Stimulated activated CD8-positive, alpha-beta memory T cell treated with anti-CD3 and anti-CD28 coated beads, Interleukin-12 subunit alpha, Interleukin-12 subunit beta, amount 100 ng/mL, for 1 hour (primary cell): Measurements from ENCODE around the gene ESD.
"Not testable (repeated sequence)": the region's sequence is repeated elsewhere in the genome, so short reads cannot be mapped to it uniquely, and the experiment has no call there.

Experiments used
- DNase-seq: peaks from one replicate; pipeline ENCODE4 v3.0.0-alpha.2; 2020; ENCODE audit warnings: low read depth

The ESD gene, protein sequence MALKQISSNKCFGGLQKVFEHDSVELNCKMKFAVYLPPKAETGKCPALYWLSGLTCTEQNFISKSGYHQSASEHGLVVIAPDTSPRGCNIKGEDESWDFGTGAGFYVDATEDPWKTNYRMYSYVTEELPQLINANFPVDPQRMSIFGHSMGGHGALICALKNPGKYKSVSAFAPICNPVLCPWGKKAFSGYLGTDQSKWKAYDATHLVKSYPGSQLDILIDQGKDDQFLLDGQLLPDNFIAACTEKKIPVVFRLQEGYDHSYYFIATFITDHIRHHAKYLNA

DNA sequence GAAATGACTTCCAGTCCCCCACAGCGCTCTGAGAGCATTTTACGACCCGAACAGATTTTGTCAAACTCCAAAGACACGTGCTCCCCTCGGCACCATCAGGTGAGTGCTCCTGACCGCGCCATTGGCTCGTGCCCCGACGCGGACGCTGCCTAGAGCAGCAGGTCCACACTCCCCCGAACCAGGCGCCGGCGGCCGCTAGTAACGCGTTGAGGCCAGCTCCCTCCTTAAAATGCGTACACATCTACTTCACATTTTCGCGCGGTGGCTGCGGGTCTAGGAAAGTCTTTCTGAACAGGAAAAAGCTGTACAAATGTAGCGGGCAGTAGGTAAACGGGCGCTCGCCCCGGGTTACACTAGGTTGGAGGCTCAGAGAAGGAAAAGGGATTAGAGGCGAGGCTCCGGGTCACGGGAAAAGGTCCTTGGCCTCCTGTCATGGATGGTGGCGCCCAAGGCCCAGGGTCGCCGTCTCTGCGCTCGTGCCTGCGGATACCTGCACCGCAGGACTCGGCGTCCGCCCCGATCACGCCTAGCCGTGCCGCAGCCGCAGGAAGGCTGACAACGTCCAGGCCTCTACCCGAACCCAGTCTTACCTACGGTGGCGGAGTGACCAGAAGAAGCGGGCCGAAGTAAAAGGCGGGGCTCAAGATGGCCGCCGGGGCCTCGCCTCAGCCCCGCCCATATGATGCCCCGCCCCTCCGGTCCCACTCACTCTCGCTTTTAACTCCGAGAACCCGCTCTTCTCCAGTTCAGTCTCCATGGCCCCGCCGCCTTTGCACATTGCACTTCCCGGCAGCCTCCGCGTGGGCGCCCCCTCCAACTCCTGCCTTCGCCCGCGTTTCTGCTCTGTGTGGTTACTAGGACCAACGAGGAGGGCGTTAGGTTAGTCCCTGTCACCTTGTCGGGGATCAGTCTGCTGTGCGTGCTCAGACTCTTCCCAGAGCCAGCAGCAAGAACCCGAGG lies at the start of gene ESD:
ESD (minus strand) TSS at position 647 of the 960 bp plus-strand sequence. CDS start 5,748 bp downstream, outside the sequence.
- DNase-seq: peak; percentile 81

DNA sequence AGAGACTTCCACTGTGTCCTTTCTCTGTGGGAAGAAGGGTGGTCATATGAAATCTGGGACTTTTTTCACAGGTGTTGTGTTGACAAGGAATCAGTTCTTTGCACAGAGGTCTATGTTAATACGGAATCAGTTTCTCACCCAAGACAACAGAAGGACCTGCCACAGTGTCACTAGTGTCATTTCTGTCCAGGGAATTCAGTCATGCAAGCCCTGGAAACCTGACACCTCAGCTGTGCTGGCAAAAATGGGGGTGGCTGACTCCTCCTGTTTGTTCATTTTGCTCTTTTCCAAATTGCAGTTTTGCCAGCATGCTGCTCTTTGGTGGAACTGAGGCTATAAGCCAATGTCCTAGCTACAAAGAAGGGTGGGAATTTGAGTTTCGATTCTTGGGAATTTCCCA lies 49.8 kb upstream of the ESD start:
- no peak for DNase-seq

DNA sequence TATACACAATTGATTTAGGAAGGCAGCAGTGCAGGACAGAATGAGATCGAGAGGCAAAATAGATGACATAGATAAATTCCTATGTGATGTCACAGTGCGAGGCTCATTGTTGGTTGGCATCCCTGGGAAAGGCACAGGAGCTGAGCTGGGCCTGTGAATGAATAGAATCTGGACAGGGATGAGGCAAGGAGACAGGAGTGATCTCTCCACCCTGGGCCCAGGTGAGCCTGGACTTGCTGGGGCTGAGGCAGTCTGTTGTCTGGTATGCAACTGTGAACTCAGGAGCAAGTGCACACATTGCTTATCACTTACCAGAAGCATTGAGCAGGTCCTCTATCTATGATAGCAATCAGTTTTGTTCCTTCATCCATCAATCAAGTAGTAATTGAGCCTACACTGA lies 48.2 kb upstream of the ESD start:
- DNase-seq: no peak

DNA sequence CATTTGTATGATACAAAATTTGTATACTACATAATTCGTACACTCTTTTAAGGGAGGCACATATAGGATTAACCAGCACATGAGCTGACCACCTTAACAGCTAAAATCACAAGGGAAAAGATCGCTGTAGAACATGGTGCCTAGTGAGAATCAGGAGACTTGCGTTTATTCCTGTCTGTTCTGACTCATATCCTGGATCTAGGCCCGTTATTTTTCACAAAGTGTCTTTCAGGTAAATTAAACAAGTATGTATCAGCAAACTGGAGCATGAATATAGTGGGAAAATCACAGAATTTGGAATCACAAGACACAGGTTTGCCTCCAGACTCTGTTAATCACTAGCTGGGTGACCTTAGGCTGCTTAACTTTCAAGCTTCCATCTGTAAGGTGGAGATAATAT lies 47.5 kb upstream of the ESD start:
- no peak for DNase-seq

DNA sequence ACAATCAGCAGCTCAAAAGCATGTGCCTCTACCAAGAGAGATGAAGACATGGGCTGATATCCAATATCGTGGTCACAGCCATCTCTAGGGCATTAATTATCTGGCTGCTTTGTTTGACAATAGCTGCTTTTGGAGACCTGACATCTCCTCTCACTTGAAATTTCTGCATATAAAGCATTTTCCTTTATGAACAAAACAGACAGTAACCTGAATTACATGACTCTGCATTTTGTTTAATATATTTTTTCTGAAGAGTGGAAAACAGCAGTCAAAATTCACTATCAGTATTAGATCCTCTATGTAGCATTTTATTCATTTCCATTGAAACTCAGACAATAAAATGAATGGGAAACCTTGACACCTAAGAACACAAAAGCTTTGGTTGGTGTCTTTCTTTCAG lies 42.4 kb upstream of the ESD start:
- no peak for DNase-seq

DNA sequence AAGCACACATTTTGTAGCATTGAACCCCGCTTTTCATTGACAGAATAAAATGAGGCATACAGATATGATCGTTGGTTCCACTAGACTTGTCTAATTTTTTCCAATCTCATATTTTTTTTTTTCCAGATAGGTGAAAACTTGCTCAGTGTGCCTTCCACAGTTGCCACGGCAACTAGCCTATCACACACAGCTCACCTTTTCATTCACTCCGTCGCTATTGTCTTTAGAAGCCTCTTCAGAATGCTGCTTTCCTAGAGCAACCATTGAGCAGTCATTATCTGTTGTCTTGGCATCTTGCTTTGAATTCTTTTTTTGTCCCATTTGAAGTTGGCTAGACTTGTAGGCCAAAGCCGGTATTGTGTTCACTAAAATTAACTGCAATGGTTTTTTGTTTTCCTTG lies 37.7 kb upstream of the ESD start:
- no peak for DNase-seq

DNA sequence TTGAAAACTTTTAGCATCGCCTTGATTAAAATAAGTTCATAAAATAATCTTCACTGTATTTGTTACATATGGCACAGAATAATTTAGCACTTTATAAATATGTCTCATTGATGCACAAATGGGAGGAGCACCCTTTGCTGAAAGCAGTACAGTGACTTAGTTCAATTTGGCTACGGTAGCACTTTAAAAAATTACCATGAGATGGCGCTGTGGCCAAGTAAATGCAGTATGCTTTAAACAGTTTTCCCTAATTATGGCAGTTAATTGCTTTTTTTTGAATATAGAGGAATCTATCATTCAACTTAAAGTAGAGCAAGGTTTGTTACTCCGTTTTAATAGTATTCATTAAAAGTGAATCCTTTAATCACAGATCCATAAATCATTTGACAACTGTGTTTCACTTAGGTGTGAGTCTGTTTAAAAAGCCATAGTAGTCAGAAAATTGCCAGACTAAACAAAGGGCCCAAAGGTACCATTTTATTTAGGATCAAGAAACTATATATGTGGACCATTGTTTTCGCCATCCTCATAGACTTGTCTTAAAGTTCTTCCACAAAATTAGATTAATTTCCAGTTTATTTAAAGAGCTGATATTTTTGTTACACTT lies 34.7 kb upstream of the ESD start:
- DNase-seq: peak; percentile 10

DNA sequence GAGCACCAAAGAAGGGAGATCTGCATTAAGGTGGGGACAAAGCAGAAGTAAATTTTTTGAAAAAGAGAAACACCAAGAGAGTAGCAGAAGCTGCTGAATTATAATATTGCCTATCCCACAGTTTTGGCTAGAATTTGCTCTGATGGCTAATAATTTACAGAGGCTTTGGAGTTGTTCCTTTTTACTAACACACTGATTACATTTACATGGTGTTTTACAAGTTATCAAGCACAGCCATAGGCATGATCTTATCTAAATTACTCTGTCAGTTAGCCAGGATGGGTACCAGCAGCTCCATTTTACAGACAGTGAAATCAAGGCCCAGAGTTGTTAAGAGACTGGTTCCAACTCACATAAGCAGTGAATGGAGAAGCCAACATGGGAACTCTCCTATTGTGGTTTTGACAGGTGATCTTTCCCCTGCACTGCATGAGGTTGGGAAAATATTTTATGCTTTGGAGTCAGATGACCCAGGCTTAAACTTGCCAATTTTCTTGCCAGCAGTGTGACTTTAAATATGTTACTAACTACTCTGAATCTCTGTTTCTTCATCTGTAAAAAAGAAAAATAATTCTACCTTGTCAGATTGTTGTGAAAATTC lies 33.5 kb upstream of the ESD start:
- no peak for DNase-seq

DNA sequence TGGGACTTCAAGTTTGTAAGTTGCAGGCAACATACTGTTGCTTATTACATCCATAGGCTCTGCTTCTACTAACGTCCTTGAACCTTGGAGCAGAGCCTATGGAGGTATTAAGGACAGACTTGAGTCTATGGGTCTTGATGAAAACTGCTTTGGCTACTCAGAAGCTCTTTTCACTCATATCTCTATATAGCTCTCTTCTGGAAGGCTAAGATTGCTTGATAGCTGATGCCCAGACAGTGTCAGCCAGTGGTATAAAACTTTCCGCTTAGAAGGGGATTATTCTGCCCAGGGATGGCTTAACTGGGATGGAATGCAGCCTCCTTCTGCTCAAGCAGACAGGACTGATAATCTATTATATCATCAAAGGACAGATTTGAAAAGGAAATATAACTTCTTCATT lies 25.6 kb upstream of the ESD start:
- DNase-seq: no peak

DNA sequence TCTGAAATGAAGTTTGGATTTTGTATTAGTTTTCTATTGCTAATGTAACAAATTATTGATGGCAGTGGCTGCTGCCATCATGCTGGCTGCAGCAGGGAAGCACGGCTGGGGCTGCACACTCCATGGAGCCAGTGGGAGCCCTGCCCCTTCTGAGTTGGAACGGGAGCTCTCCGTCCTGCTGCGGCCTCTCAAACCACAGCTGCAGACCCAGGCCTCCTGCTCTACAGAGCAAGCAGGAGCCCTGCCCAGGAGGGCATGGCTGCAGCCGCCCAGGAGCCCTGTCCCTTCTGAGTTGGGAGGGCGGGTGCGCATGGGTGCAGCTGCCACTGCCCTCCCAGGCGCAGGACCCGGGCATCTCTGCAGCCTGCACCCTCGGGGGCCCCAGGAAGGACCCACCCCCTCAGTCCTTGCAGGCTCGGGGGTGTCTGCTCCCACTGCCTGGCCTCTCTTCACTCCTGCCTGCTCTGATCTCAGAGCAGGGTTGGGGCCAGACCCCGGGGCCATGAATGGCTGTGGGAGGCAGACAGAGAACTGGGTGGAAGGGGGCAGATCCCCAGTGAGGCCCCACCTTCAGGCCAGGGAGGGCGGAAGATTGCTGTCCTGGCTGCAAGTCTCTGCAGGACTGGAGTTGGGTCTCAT lies 21.0 kb upstream of the ESD start:
- no peak for DNase-seq

DNA sequence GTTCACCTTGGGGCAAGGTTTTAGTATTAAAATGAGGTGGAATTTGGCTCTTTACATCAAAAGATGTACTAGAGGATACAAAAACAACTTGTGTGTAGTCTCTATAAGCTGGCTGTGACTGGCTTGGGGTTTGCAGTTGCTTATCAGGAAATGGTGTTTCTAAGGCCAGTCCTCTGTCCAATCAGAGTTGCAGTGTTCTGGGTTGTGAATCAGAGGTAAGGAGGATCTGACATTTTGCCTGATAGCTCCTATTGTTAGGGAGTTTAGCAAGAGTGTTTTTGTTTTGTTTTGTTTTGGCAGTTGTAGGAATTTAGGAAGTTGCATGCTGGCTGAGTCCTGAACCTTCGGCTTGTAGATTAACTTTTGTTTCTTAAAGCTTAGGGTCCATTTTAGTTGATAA lies 20.1 kb upstream of the ESD start:
- no peak for DNase-seq

DNA sequence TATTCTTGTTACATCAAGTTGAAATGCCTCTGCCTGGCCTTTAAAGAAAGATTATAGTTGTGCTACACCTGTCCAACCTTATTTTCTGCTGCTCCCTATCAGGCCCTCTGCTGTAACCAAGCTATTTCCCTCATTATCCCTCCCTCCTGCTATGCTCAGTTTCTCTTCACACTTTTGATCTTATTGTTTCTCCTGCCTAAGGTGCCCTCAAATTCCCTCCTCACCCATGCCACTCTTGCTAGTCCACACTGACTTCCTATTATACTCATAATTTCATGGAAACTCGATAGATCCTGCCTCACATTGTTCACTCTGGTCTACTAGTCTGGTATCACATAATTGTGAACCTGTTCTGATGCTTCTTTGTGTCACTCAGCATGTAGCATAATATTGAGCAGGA lies 19.4 kb upstream of the ESD start:
- no peak for DNase-seq

DNA sequence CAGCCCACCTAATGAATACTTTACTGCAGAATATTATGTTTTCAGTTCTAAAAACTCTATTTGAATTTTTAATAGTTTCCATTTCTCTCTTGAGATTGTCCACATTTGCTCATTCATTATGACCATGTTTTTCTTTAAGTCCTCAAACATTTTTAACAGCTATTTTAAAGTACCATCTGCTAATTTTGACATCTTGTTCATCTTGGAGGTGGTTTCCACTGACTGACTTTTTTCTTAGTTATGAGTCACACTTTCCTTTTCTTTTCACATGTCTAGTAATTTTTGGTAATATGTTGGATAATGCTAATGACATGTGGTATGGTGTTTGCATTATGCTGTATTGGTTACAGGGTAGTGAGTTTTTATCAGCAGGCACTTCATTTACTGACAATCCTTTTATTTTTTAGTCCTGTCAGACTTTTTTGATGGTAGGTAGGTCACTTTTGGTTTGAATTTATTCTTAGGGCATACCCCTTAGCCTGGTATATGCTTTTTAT lies 15.4 kb upstream of the ESD start:
- DNase-seq: no peak

DNA sequence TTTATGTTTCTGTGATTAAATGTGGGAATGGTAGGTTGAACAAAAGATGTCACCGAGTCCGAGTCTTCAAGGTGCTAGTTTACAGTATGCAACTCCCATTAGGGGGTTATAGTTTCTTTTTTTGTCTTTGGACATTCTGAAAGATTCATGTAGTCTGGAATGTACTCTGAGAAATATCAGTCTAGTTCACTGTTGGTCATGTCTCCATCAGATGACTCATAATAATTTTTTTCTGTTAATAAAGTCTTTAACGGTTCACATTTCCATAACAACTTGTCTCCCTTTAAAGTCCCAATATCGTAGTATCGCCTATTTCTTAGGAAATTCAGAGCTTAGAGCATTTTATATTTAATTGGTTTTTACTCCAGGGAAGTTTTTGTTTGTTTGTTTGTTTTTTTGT lies 13.5 kb upstream of the ESD start:
- DNase-seq: no peak

DNA sequence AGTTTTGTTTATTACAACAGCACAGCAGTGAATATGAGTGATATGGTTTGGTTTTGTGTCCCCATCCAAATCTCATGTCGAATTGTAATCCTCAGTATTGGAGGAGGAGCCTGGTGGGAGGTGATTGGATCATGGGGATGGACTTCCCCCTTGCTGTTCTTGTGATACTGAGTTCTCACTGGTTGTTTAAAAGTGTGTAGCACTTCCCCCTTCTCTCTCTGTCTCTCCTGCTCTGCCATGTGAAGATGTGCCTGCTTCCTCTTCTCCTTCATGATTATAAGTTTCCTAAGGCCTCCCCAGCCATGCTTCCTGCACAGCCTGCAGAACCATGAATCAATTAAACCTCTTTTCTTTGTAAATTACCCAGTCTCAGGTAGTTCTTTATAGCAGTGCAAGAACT lies 8.0 kb upstream of the ESD start:
- DNase-seq: not testable (repeated sequence)

DNA sequence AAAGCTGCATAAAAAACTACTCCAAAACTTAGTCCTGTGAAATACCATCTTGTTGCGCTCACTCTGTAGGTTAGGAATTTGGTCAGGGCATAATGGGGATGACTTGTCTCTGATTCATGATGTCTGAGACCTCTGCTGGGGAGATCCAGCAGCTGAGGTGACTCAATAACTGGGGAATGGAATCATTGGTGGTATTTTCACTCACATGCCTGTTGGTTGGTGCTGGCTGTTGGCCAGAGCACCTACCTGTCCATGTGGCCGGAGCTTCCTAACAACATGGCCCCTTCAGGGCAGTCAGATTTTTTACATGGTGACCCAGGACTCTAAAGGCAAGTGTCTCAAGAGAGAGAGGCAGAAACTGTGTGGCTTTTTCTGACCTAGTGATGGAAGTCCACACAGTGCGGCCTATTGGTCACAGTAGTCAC lies 7.4 kb upstream of the ESD start:
- DNase-seq: no peak

DNA sequence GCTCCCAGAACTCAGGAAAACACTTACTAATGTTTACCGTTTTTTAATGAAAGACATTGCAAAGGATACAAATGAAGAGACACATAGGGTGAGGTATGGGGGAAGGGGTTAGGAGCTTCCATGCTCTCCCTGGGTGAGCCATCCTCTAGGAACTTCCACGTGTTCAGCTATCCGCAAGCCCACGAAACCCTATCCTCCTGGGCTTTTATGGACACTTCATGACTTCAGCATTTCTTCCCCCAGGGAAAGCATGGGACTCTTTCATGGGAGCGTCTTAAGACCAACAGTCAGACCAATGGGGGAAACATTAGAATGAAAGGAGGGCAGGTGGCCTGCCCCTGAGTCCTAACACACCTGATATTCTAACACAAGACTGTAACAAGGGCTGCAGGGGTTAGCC lies 6.6 kb upstream of the ESD start:
- DNase-seq: no peak

DNA sequence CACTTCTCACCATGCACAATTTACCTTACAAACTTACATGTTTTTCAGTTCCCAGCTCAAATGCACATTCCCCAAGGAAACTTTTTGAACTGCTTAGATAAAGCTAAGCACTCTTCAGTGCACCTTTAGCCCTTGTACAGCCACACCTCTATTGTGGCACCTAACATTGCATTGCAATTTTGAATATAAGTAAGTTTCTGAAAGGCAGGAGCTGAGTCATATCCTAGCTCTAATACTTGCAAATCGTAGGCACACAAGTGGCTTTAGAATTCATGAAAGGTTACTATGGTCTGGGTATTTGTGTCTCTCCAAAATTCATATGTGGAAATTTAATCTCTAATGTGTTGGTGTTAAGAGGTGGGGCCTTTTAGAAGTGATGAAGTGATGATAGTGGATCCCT lies 4.9 kb upstream of the ESD start:
- no peak for DNase-seq

DNA sequence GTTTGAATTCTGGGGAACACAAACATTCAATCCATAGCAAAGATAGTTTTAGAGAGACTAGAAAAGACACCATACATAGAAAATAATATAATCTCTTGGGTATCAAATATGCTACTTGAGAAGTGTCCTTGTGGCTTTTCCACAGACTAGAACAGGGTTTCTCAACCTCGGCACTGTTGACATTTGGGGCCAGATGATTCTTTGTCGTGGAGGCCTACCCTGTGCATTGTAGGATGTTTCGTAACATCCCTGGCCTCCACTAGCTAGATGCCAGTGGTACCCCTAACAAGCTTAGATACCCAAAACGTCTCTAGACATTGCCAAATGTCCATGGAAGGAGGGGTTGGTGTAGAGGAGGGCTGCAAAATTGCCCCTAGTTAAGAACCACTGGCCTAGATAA lies 2.2 kb upstream of the ESD start:
- no peak for DNase-seq

DNA sequence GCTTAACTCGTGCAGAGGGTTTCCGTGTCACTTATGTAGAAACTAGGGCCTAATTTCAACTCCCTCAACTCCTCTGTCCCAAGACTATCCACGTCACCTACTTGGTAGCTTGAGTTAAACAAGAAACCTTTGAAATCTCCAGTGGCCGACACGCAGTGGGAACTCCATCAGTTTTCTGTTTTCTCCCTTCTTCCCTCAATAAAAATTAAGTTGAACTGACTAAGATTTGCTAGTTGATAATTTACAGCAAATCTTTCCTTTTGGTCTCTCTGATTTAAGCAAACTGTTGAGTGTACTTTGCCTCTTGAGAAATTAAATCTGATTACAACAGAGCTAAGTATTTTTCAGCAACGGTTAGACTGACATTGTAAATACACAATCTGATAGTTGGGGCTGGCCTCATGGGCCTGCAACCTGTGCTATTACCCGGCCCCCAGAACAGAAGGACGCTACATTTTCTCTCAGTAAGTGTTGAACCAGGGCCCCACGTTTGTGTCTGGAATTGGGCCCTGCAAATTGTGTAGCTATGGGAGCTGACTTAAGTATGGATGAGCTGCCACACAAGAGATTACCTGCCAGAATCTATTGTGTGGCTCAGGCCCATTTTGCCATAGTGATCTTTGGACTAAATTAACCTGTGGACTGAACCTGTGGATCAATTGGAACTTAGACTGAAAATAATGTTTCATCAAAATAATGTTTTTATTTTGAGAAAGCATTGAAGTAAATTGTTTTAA lies 708 bp upstream of the ESD start:
- DNase-seq: no peak

DNA sequence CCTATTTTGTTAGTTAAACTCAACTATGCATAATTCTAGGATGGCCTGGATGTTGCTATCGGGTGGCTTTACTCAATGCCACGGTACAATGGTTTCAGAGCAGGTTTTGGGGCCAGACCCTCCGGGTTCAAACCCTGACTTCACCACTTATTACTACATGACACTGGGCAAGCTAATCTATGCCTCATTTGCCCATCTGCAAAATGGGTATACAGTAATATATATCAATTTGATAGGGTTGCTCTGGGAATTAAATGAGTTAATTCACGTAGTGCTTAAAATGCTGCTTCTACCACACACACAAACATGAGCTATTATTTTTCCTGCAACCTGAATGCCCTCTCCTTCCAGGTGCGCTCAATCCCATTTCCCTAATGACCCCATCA lies 839 bp downstream of the ESD start:
- DNase-seq: no peak
